ENCODE results near the gene FBXO31. TPM values are rescaled to one million over a fixed set of nuclear protein-coding genes. Genes with fewer than 3 reads are reported as not detected.

FBXO31 gene
- total RNA-seq, 4 donors from 2014 or later = 156 to 264 (median 201) TPM

GRCh38 chr16:87322360-87322759 lies 61.2 kb downstream of the FBXO31 start:
- Histone ChIP-seq H3K4me1 (peaks cover 38 to 41% of the 10 kb centered on the region in 2 donors), H3K36me3 (no peaks in the 10 kb centered on the region), H3K9me3 (no peaks in the 10 kb centered on the region), H3K4me3 (no peak overlapping the region), H3K27ac (no peak overlapping the region), H3K27me3 (no peaks in the 10 kb centered on the region)
- TF ChIP-seq POLR2A (IDR thresholded peaks at IDR 0.05) = no peak
- TF ChIP-seq, protein P1, sequence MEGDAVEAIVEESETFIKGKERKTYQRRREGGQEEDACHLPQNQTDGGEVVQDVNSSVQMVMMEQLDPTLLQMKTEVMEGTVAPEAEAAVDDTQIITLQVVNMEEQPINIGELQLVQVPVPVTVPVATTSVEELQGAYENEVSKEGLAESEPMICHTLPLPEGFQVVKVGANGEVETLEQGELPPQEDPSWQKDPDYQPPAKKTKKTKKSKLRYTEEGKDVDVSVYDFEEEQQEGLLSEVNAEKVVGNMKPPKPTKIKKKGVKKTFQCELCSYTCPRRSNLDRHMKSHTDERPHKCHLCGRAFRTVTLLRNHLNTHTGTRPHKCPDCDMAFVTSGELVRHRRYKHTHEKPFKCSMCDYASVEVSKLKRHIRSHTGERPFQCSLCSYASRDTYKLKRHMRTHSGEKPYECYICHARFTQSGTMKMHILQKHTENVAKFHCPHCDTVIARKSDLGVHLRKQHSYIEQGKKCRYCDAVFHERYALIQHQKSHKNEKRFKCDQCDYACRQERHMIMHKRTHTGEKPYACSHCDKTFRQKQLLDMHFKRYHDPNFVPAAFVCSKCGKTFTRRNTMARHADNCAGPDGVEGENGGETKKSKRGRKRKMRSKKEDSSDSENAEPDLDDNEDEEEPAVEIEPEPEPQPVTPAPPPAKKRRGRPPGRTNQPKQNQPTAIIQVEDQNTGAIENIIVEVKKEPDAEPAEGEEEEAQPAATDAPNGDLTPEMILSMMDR (IDR thresholded peaks at IDR 0.05 in 4 of 5, conservative IDR thresholded peaks at IDR 0.05 in 1 of 5) = no peak
- intact Hi-C loops (cut with DNase I; ENCODE audit: low total_unique reads) = no loop called here
- in situ Hi-C loops (cut with MboI; ENCODE audit: low sequenced_read_pairs in 4 of 4) = loop anchor here in 1 of 4 donors (10.0 kb wide), 1 partner anchor 52 kb away; no protein-coding TSS in a partner anchor
- no peak for DNase-seq
- ATAC-seq = no peak

GRCh38 chr16:87321336-87322107 lies 62.1 kb downstream of the FBXO31 start:
- intact Hi-C loops (cut with DNase I; ENCODE audit: low total_unique reads) (no loop called here), in situ Hi-C loops (cut with MboI; ENCODE audit: low sequenced_read_pairs in 4 of 4) (loop anchor here in 1 of 4 donors (10.0 kb wide), 1 partner anchor 53 kb away; no protein-coding TSS in a partner anchor)
- no peak for DNase-seq

DNA sequence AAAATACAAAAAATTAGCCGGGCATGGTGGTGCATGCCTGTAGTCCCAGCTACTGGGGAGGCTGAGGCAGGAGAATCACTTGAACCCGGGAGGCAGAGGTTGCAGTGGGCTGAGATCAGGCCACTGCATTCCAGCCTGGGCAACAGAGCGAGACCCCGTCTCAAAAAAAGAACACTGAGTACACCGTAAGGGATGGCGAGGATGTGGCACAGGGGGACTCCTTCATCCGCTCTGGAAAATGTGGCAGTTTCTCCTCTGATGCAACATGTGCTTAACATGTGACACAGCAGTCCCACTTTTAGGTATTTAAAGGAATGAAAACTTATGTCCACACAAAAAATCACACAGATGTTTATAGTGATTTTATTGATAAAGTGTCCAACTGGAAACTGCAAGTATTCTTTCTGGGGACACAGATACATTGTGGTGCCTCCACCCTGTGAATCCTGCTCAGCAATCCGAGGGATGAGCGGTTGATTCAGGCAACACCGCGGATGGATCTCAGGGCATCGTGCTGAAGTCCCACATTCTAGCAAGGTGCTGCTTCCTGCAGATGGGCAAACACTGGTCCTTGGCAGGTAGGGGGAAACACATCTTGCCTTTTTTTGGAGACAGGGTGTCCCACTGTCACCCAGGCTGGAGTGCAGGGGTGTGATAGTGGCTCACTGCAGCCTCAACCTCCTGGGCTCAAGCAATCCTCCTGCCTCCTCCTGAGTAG lies 62.9 kb downstream of the FBXO31 start:
- Histone ChIP-seq H3K27ac (no peak overlapping the region), H3K4me3 (no peak overlapping the region), H3K4me1 (peaks cover 28 to 31% of the 10 kb centered on the region in 2 donors), H3K36me3 (no peaks in the 10 kb centered on the region), H3K27me3 (no peaks in the 10 kb centered on the region), H3K9me3 (no peaks in the 10 kb centered on the region)
- ATAC-seq (no peak), DNase-seq (no peak)
- in situ Hi-C loops (cut with MboI; ENCODE audit: low sequenced_read_pairs in 4 of 4) = loop anchor here in 1 of 4 donors (10.0 kb wide), 1 partner anchor 54 kb away; no protein-coding TSS in a partner anchor
- intact Hi-C loops (cut with DNase I; ENCODE audit: low total_unique reads) = no loop called here
- TF ChIP-seq, protein P1 (IDR thresholded peaks at IDR 0.05 in 4 of 5, conservative IDR thresholded peaks at IDR 0.05 in 1 of 5) = no peak

More at GRCh38 chr16:87321336-87322107, 62.1 kb downstream of the FBXO31 start:
- no peak overlapping the region for H3K4me3 ChIP-seq
- peaks cover 32 to 36% of the 10 kb centered on the region in 2 donors for H3K4me1 ChIP-seq
- H3K36me3 ChIP-seq = no peaks in the 10 kb centered on the region
- no peaks in the 10 kb centered on the region for H3K9me3 ChIP-seq
- no peaks in the 10 kb centered on the region for H3K27me3 ChIP-seq
- TF ChIP-seq, protein P1 (IDR thresholded peaks at IDR 0.05 in 4 of 5, conservative IDR thresholded peaks at IDR 0.05 in 1 of 5) = no peak
- TF ChIP-seq POLR2A (IDR thresholded peaks at IDR 0.05) = no peak
- H3K27ac ChIP-seq = no peak overlapping the region
- ATAC-seq = no peak

GRCh38 chr16:87319997-87320491 lies 63.5 kb downstream of the FBXO31 start:
- H3K4me3 ChIP-seq = no peak overlapping the region
- in situ Hi-C loops (cut with MboI; ENCODE audit: low sequenced_read_pairs in 4 of 4) (loop anchor here (5.0 to 10.0 kb wide), 3 partner anchors 55 to 75 kb away; partner anchors contain the start of gene MAP1LC3B (in 4 of the 4)), intact Hi-C loops (cut with DNase I; ENCODE audit: low total_unique reads) (loop anchor here (5.0 to 10.0 kb wide), 3 partner anchors 32 to 225 kb away; no protein-coding TSS in a partner anchor)
- TF ChIP-seq POLR2A (IDR thresholded peaks at IDR 0.05) = no peak
- TF ChIP-seq, protein P1 (IDR thresholded peaks at IDR 0.05 in 4 of 5, conservative IDR thresholded peaks at IDR 0.05 in 1 of 5) = no peak
- H3K36me3 ChIP-seq = no peaks in the 10 kb centered on the region
- peaks cover 23 to 25% of the 10 kb centered on the region in 2 donors for H3K4me1 ChIP-seq
- no peak for DNase-seq
- ATAC-seq = no peak
- peak overlapping the region in 1 of 4 donors; percentile 33 for H3K27ac ChIP-seq
- no peaks in the 10 kb centered on the region for H3K9me3 ChIP-seq
- no peaks in the 10 kb centered on the region for H3K27me3 ChIP-seq

Measured in gastrocnemius medialis (tissue), 4 donors.